ENCODE measurements around the gene HHAT.
"Not testable (repeated sequence)": the region's sequence is repeated elsewhere in the genome, so short reads cannot be mapped to it uniquely, and the experiment has no call there.

The HHAT gene

DNA sequence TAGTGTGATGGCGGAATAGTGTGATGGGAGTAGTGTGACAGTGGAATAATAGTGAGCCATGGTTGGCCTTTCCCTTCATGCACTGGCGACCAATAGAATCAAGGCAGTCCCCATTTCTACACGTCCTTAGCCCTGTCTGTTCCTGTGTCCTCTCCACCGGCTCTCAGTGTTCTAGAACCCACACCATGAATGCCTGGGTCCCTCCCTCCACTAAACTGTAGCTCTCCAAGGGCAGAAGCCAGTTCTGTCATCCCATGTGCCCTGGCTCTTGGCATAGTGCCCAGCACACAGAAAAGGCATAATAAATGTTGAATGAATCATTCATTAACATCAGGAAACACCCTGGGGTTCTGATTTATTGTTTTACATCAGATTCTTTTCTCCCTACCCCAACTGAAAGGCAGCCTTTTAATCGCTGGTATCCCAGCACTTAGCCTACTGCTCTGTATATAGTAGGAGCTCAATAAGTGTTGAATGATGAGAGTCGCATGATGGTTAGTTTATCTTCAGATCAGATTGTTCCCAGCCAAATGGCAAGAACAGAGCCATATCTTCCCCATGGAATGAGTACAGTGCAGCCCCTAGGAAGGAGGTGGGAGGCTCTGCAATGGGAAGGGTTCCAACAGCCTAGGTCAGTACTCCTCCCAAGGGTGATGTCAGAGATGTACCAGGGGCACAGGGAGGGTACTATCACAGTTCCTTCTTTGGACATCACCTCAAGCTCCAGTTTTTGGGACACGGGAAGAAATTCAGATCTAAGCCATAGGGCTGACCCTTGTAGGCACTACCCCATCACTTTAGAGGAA, 325.7 kb downstream of the HHAT start:
- DNase-seq: no peak

DNA sequence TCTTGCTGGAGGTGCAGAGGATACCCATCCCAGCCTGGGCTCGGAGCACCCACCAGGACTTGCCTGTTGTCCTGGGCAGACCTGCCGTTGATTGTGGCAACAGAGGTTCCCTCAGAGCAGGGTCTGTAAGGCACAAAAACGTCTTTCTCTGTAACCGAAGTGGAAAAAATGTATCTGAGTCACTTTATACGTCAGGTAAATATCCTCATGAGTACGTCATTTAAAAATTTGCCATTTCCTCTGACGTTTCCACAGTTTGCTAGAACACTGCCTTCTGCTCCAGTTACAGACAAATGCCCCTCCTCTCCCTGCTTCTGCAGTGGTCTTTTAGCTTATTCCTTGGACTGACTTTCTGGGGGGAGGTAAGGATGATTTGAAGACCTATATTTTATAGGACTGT, 326.8 kb downstream of the HHAT start:
- DNase-seq: no peak

DNA sequence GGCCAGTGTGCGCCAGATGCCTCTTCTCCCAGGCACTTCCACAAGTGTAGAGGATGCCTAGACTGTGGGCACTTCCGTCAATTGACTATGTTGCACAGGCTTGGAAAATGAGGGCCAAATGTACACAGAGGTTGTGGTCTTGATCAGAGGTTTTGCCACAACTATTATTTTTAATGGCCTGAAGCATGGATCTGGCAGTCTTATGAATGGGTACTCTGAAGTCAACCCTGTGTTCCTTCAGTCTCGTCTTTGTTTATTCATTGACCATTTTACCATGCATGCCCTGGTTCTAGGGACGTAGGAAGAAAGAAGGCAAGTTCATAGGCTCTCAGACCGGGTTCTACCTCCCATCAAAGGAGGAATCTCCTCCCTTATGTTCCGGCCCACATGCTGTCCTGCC, 329.1 kb downstream of the HHAT start:
- no peak for DNase-seq

DNA sequence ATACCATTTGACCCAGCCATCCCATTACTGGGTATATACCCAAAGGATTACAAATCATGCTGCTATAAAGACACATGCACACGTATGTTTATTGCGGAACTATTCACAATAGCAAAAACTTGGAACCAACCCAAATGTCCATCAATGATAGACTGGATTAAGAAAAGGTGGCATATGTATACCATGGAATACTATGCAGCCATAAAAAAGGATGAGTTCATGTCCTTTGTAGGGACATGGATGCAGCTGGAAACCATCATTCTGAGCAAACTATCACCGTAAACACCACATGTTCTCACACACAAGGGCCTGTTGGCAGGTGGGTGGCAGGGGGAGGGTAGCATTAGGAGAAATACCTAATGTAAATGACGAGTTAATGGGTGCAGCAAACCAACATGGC, 332.8 kb downstream of the HHAT start:
- DNase-seq: not testable (repeated sequence)

DNA sequence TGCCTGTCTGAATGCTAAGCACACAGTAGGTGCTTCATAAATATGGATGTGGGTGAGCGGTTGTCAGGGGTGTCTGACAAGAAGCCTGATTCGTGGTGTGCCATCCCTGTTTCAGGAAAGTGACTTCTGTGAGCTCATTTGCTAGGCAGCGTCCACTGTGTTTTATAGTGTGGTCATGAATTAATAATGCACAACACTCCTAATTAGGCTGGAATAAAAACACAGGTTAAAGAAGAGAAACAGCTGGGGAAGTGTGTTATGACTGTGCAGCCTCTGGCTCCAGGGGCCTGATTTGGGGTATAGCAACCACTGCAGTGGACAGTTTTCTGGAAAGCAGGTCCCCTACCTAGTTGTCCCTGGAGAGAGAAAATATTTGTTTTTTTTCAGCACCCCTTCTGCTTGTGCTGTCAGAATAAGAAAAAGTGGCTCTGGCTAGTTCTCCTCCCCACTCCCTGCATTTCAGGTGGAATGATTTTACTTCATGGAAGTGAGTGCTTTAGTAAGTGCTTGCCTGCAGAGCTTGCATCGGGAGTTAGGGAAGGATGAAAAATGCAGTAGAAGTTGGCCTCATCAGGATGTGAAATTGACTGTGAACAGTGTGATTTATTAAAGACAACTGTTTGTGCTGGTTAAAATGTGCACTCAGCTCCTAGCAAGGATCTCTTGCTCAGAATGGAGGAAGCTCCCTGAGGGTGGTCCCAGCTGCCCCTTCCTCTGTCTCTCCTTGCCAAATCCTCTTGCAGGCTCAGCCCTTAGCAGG, 333.8 kb downstream of the HHAT start:
- no peak for DNase-seq

DNA sequence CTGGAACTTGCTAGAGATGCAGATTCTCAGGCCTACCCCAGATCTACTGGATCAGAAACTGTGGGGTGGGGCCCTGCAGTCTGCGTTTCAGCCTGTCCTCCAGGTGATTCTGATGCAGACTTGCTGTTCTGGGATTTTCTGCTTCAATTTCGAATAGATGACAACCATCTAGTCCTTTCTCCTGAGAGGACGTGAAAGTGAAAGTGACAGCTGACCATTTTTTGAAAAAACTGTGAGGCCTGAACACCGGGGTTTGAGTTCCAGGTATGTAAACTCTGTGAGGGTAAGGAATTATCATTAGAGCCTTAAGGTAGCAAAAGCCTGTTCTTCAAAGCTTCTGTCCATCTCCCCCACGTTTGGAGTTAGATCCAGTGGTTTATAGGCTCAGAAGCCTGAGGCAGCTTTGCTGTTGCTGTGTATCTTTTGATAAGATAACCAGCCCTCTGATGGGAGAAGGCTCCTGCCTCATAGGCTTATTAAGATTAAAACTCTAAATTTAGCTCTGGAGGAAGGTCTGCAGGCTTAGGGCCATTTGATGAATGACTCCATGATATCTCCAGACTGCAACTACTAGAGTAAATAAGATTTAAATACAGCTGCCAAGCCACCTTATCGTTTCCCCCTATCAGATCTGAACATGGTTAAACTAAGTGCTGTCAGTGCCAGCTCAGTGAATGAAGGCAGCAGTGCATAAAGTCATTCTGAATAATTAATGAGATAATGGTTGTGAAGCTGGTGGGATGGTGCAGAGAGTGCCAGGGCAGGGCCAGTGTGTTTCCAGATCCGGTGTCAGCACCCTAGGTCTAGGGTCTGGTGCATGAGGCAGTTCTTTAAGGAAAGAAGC, 335.2 kb downstream of the HHAT start:
- no peak for DNase-seq

DNA sequence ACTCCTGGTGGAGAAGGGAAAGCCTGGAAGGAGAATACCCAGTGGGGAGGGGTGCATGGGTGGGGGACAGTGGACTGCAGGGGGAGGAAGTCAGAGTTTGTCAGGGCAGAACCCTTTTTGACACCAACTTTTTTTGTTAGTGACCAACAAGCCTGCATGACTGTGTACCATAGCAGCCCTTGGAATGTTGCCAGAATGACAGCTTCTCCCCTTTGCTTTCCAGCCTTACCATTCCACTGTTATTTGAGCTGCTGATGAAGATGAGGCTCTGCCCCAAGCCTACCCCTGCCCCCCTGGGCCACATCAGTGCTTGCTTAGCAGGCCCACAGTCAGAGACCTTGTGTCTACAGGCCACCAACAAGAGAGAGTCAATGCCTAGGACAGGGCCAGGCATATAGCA, 341.2 kb downstream of the HHAT start:
- DNase-seq: no peak

DNA sequence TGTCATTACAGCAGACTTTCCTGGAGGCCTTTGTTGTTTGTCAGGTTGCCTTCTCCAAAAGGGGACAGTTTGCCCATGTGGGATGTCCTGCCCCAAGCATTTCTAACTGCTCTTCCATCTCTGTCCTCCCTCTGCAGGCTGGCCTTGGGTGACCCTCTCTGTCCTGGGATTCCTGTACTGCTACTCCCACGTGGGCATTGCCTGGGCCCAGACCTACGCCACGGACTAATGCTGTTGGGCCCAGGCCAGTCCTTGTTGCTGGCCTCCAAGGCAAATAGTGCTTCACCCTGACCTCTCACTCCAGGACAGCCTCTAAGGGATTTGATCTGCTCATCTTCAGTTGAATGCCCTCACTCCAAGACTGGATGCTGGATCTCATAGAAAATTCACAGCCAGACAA, 345.4 kb downstream of the HHAT start:
- no peak for DNase-seq

DNA sequence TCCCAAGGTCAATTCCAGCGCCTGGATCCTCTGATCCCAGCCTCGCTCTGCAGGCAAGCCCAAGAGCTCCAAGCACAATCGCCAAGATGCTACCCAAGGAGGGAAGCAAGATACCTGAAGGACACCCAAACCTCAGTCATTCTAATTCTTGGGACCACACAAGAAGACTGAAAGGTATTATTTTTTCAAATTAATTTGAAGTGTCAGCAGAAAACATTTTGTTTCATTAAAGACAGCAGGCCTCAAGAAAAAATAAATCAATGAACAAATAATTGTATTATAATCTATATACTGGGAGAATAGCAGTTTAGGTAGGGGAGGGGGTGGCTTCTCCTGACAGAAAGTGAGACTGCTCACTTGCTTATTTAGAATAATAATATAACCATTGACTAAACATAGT, 347.8 kb downstream of the HHAT start:
- DNase-seq: no peak

DNA sequence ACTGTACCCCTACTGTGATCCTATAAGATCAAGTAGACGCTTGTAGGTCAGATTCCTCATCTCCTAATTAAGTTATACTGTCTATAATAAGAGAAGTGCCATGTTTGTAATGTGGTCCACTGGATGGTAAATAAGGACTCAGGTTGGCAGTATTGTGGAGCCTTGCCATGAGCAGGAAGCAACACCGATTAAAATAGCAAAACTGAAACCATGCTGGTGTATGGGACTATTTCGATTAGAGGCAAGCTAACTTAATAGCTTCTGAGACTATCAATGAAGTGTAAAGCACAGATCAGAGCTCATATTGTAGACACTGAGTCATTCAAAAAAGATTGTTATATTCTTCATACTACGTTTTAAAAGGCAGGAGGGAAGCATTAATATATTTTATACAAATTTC, 348.8 kb downstream of the HHAT start:
- DNase-seq: no peak

DNA sequence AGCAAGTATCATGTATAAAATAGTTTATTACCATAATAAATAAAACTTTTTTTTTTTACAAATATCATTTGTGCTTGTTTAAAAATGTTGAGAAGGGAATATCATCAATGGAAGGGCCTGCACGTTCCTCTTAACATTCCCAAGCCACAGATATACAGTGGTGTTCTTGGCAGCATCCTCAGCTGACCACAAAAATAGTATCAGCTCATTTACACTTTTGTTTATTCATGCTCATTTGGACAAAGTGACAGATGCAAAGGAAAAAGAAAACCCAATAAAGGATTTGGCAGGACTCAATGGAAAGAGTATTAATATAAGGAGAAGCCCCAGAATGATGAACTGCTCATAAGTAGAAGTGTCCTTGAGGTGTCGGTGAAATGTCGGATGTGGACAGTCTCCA, 349.6 kb downstream of the HHAT start:
- DNase-seq: no peak

DNA sequence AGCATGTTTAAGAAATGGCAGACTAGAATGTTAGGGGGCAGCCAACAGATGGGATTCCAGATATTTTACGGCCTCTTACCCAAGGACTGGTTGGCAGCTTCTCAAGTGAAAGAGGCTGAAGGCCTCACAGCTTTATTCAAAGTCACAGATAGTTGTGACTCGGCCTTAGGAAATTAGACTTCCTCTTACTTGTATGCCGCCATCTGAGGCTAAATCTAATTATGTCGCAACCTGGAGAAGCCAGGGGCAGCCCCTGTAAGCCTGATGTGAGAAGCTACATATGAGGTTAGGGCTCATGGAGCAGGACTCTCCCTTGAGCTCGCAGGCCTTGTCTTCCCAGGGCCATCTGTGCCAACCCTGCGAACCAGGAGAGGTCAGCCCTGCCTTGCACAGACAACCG, 352.5 kb downstream of the HHAT start:
- no peak for DNase-seq

DNA sequence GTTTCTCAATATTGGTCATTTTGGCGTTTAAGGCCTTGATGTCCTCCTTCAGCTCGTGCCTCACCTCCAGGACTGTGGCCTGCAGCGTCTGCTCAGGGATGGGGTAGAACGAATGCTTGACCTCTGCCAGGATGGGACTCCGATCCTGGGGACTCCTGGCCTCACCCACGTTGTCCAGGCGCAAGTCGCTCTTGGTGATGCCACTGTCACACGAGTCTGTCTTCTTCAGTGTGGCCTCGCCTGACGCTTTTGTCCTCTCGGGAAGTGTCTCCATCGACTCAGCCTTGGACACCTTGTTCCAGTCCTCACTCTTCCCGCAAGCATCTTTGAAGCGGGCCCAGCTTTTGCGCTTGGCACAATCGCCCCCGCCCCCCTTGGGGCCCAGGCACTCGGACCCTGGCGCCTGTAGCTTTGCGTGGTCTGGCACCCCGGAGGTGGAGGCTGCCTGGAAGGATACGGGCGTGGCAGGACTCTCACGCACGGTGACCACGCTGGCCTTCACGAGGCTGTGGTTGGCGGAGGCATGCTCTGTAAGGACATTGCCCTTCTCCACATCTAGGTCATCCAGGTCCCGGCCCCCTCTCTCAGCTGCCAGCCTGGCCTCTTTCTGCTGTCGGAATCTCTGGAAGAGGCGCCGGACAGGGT, 354.8 kb downstream of the HHAT start:
- DNase-seq: no peak

DNA sequence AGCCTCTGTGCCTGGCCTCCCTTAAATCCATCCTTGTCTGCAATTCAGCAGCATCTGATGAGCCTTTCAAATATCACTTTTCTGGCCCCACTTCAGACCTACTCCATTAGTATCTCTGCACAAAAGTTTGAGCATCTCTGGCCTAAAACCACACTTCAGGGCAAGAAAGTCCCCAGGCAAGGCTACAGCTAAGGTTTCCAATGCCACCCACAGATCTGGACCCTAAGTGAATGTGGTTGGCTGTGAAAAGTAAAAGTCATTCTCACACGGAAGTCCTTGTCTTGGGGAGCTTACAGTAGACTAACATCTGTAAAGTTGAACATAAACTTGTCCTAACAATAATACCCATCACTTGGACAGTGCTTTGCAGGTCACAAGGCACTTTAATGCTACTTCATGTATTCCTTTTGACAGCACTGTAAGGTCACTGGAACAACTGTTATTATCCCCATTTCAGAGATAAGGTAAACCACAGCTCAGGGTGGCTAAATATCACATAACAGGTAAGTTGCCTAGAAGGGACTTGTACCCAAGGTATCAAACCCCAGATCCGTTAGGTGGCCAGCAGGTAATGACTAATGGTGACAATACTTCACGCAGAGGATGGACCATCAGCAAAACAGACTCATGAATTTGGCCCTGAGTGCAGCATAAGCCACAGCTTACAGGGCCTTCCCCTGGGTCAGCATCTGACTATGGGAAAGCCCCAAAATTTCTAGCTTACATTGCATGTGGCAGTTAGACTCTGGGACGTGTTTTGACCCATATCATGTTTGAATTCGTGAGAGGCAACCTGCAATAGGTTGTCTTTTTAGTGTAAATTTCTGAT, 356.0 kb downstream of the HHAT start:
- peak; percentile 43 for DNase-seq

DNA sequence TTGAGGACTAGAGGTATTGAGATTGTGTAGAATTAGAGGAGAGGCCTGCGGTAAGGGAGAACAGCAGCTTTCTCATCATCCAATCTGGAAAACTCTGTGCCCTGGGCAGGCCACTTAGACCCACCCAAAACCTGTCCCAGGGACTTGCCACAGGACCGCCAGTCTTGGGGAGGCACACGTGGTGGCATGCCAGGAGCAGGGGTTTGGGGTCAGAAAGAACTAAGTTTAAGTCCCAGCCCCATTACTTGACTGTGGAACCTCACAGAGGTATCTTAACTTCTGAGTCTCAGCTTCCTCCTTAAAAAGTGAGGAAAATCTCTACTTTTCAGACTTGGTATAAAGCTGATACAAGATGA, 356.6 kb downstream of the HHAT start:
- DNase-seq: no peak

DNA sequence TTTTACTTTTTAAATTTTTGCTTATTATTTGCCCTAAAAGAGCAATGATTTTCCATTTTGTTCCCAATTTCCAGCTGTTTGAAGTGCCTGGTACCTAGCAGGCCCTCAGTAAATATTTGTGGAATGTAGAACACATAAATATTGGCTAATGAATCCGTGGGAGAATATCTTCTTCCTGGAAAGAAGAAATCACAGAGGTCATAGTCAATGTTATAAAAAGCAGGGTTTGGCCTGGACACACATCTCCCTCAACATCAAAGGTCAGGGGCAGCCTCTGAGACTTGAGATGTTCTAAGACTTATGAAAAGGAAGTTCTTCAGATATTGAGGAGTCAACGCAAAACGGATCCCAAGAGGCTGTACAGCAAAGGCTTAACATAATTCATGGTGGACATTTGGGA, 358.1 kb downstream of the HHAT start:
- DNase-seq: no peak

DNA sequence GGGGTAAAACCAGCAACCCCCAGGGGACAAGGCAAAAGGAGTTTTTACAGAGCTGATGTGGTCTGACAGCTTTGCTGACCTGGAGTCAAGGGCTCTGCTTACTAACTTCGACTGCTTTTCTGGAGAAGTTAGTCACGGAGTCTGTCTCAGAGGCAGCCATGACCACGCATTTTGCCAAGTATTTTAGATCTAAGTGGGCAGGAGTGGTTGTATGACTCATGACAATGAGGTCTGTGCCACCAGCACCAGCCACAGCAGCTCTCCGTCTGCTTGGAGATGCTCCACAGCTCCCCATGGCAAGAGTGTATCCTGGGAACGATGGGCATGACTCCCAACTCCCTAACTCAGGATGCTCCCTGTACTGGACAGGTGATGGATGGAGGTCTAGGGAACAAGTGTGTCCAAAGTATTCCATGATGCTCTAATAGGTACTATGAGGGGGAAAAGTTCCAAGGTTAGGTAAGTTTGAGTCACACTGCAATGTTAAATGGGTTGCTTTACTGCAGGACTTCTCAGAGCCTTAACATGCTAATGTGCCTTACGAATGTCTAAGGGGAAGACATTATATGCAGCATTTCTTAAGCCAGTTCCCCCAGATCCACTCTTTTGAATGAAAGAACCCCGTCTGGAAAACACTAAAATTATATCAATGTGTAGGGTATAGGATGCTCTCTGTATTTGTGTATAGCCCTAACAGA, 359.0 kb downstream of the HHAT start:
- peak; percentile 48 for DNase-seq

DNA sequence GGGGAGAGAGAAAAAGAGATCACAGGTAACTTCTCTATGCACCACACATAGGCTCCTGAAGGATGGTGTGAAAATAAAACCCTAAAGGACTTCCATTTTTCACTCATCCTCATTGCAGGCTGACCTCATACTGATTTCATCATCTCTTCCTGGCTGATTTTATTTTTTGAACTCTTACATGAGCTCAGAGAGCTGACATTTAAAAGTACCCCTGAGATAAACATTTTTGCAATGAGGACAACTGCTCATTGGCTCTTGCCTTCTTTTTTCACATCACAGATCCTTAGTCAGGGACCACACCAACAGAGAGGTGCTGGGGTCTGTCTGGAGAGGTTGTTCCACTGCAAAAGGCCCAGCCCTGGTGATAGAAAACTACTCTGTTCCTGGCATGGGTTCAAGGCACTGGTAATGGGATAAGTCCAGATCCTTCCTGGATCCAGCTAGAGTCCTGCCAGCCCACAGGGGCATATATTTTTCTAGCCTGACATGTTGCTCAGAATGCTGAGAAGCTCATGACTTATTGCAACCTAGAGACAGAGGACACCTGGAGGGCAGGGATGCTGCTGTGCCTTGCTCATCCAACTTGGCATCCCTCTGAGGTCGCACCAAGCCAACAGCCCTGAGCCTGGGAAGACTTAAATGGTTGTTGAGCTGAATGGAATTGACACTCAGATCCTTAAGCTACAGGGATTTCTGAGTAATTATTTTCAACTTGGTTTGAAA, 360.0 kb downstream of the HHAT start:
- peak; percentile 28 for DNase-seq

DNA sequence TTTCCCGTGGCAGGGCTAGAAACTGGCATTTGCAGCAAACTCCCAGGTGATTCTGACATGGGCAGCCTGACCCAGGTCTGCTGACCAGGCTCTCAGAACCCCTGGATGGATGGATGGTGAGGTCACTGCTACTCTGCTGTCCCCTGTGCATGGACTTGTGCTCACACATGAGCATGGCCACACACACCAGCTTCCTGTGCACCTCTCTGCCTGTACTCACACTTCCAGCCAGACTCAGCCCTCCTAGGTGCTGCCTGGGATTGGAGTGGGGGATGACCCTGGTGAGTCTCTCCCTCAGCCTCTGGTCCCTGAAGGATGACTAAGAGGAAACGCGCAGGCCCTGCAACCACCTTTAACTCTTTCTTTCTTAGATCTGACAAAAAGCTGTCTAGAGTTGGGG, 361.1 kb downstream of the HHAT start:
- DNase-seq: no peak

DNA sequence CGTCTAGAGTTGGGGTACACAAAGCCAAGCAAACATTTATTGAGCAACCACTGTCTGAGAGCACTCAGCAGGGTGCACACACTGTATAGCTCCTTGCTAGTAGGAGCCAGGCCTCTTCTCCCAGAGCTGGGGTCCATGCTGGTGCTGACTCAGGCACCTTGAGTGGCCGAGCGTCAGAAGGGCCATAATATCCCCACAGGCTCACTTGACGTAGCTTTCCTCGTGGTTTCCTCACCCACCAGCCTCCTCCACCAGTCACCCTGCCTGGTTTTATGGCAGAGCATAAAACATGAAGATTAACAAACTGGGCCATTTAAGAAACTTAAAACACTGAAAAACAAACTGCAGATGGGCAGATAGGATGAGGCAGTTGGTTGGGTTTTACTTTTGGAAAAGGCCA, 361.5 kb downstream of the HHAT start:
- no peak for DNase-seq

DNA sequence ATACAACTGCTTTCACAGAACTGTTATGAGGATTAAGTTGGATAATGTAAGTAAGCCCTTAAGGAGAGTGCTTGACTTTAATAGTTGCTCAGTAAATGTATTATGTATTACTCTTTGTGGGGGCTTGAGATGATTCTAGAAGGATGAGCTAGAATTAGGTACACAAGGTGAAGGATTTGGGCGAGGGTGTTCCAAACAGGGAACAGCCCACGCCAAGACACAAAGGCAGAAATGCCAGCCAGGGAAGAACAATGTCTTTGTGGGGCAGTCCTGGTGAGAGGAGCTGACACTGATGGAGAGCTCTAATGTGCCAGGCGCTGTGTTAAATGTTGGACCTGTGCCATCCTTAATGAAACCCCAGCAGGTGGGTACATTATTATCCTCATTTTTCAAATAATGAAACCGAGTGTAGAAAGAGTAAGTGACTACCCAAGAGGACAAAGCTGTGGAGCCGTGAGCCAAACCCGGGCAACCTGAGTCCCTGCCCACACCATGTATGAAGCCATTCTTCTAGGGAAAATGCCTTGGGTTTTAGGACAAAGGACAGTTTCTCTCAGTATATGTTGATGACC, 362.4 kb downstream of the HHAT start:
- DNase-seq: no peak
